ENCODE data around the gene SLC5A2.
"Not testable (repeated sequence)": the region's sequence is repeated elsewhere in the genome, so short reads cannot be mapped to it uniquely, and the experiment has no call there.

The SLC5A2 gene

DNA sequence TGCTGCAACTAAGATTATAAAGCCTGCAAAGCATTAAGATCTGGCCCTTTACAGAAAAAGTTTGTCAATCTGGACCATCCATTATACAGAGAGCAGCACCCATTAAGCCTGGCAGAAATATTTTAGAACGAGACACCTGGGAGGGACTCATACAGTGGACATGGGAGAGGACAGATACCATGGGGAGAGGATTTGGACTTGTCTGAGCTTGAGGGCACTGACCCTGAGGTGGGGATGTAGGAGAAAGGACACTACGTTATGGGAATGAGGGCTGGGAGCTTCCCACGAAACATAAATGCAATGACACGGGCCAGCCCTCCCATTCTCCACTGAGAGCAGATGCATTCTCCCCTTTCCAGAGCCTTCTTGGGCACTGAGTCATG lies 19.0 kb downstream of the SLC5A2 start:
- DNase-seq = no peak

DNA sequence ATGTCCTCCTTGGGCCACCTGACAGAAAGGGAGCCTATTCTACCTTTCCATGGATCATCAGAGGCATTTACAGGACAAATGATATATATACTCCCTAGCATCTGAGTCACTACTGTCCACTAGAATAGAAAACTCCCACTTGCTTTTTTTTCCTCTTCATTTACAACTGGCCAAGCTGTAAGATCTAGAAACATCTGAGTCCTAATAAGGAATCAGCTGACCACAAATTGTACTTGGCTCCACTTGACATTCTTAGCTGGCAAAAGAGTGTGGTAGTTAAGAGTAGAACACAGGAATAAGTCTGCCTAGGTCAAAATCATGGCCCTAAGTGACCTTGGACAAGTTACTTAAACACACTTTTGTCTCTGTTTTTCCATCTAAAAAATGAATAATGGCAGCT lies 20.1 kb downstream of the SLC5A2 start:
- no peak for DNase-seq

DNA sequence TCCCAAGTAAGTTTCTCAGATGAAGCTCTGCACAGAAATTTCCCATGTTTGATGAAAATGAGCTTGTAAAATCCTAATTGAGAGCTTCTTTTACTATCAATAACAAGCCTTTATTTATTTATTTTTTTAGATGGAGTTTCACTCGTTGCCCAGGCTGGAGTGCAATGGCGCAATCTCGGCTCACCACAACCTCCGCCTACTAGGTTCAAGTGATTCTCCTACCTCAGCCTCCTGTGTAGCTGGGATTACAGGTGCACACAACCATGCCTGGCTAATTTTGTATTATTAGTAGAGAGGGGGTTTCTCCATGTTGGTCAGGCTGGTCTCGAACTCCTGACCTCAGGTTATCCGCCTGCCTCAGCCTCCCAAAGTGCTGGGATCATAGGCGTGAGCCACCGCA lies 20.6 kb downstream of the SLC5A2 start:
- not testable (repeated sequence) for DNase-seq

DNA sequence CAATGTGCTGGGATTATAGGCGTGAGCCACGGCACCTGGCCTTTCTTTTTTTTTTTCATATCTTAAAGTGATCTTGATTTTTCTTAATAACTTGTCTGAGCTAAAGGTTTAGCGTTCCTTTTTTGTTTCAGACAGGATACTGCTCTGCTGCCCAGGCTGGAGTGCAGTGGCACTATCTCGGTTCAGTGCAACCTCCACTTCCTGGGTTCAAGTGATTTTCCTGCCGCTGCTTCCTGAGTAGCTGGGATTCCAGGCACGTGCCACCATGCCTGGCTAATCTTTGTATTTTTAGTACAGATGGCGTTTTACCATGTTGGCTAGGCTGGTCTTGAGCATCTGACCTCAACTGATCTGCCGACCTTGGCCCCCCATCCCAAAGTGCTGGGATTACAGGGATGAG lies 21.2 kb downstream of the SLC5A2 start:
- no peak for DNase-seq

DNA sequence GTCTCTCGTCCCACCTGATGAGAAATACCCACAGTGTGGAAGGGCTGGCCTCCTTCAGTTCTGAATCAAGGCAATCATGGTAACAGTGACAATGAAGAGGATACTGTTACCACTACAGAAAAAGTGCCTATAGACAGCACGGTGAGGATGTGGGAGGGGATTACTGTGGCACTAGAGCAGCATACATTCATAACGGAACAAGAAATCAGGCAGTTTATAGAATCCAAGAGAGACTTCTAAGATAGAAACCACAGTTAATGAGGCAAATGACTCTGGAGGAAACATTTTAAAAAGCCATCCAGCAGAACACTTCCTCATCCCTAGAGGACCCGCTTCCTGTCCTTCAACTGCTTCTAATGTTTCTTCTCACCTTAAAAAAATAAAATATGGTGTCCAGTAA lies 22.6 kb downstream of the SLC5A2 start:
- no peak for DNase-seq

DNA sequence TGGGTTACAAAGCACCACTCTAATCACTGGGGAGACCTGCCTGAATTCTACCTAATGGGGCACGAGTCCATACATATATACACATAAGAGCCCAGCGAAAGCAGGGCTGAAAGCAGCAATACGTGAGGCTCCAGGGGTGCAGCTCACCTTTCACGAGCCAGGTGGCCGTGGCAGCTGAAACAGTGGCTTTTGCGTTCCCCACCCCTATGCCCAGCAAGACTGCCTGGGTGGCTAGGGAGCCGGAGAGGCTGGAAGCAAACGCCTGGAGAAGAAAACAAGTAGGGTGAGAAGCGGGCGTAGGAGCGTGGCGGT lies 24.6 kb downstream of the SLC5A2 start:
- DNase-seq = no peak

DNA sequence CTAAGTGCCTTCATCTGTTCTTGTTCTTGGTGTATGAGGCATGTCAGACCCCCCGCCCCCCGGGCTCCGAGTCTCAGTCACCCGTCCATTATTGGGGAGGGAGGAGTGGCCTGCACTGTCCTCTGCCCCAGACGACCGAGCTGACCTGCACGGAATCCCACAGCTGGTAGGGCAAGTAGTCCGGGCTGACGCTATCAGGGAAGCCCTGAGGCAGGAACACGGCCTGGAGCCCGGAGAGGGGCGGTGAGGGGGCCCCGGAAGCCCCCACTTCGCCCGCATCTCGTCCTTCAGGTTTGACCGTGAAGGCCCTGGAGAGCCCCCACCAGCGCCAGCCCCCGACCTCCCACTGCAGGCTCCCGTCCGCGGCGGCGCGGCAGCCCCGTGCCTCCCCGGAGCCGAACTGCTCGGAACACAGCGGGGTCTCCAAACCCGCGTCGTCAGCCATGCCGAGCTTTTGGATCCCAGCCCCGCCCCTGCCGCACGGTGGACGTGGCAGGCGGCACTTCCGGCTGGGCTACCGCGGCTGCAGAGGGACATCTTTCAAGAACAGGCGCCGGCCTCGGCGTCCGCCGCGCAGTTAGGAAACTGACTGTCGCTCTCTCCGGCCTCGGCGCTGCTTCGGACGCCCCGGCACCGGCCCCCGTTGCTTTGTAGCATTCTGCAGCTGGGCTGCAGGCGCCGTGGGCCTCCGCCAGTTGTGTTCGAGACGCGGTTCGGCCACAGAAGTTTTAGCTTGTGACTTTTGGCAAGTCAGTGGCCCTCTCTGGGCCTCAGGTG lies 25.2 kb downstream of the SLC5A2 start, which contains the start of gene RUSF1:
TSS of gene RUSF1 (minus strand) at position 463 of the 777 bp plus-strand sequence. CDS start at position 445, 18 bp downstream.
- DNase-seq = peak; percentile 61

DNA sequence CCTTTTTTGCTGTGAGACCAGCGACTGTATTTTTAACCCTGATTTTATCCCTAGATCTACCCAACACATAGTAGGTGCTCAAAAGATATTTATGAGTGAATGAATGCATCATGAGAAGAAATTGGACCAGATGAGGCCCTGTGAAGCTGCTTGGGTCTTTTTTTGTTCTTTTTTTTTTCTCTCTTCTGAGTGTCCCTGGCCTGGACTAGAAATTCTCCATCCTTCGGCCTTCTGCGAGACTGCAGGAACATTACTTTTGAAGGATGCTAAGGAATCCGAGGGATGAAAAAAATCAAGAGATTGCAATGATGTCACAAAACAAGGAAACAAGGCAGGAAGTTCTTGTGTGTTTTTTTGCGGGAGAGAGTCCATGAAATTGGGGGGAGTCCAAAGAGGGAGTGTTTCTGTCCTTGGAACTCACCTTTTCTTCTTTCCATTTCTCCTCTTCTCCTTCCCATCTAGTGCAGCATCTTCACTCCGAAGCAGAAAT lies 25.8 kb downstream of the SLC5A2 start:
- no peak for DNase-seq

DNA sequence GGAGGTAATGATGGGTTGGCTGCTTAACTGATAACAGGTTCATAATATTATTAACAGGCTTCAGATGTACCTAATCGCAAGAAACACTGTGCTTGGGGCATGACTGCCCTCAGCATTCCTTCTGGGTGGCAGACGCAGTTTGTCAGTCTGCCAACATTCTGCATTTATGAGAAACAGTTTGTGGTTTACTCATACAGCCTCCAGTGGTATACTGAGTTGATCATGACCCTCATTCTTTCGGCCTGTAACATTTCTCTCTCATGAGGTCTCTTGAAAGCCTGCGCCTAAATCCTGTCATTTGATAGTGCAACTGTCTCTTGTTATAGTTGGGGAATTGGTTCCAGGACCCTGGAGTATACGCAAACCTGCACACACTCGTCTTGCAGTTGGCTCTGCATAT lies 30.2 kb downstream of the SLC5A2 start:
- DNase-seq = no peak

DNA sequence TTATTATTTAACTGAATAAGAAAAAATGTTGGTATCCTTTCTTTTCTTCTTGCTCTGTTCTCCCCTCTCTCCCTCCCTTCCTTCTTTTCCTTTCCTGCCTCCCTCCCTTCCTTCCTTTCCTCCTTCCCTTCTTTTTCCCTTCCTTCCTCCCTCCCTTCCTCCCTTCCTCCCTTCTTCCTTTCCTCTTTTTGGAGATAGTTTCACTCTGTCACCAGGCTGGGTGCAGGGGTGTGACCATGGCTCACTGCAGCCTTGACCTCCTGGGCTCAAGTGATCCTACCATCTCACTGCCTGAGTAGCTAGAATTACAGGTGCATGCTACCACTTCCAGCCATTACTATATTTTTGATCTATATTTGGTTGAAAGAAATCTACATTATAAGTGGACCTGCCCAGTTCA lies 31.0 kb downstream of the SLC5A2 start:
- no peak for DNase-seq

DNA sequence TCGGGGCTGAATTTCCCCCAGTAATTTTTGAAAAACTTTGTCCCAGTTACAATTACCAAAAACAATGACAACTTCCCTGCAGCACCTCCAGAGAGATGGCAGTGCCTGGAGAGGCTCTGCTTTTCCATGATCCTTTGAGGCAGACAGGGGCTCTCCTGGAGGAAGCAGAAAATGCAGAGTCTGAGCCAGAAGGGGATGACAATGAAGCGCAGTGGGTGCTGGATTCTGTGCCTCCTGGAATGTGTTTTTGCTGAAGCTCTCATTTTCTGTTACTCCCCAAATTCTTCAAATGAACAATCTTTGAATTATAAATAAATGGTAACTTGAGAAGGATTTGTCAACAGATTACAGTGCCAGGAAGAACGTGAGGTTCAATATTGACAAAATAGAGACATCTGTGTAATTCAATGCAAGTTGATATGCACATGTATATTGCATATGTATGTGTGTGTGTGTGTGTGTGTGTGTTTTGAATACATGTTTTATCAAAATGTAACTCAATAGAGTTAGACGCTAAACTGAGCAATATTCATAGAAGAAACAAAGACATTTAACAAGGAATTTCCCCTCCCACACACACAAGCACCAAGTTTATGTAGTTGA lies 35.0 kb downstream of the SLC5A2 start:
- DNase-seq = no peak

DNA sequence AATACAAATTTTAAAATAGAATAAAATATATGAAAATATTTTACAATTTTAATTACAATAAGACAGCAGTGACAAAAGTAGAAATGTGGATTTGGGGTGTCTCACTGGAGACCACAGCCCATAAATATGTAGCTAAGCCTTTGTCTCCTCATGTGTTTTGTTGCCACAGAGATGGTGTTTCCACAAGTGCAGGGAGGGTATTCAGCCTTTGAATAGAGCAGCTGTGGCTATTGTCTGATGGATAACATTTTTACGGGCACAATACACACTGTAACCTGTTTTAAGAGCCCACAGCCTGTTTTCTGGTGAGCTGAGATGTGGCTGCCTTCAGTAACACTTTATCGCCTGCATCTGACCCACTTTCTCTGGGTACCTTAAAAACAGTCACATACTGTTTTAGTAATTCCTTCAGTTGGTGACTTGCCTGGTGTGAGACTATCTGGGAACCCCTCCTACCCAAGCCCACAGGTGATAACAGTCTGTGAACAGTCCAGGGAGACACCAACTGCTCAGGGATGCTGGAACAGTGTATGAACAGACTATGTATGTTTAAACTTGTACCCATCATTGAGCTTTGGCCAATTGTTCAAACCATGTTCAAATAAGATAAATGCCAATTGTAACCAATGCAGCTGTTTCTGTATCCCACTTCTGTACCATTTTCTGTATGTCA lies 37.0 kb downstream of the SLC5A2 start:
- no peak for DNase-seq

DNA sequence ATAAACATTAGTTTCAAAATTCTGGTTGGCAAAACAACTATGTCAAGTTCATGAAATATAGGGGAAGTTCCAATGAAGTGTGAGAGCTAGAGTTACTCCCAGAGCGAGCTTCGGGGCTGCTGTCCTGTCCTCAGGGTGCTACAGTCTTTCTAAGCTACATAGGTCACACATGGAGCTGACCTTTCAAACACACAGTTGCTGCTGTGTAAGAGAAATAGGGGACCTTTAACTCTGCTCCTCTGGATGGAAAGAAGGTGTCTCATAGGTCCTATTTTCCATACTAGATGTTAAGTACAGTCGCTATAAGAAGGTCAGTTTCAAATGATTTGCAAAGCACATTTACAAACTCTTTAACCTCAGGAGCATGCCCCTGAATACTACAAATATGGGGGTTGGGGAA lies 38.4 kb downstream of the SLC5A2 start:
- no peak for DNase-seq

DNA sequence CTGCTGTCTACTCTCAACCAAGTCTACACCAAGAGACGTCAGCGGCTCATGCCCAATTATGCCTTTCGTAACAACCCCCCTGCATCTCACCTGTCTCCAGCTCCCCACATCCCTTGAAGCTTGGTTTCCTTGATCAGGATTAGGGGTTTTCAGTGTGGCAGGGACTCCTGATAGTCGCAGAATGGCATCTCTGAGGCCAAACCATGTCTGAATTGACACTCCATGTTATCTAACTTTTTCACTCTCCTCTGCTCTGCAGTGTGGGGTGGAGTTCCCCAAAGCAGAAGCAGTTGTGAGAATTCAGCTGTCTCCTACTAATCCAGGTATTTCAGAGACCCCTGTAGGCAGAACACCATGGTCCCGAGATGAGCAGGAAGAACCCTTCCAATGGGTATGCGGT lies 39.1 kb downstream of the SLC5A2 start:
- no peak for DNase-seq

DNA sequence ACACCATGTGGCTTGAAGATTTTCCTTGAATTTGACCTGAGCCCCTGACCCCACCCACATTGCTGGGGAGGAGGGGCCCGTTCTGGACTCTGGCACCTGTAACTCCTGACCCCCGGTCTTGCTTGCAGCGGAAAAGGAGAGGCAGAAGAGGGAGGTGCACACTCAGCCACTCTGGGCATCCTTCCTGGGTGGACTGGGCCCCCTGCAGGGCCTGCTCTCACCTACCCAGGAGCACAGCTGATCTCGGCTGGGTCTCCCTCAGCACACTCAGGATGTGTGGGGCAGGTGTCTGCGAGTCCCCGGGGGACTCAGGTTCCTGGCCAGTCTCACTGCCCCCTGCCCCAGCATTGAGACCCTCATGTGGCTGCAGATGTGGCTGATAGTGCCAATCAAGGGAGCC lies 40.8 kb downstream of the SLC5A2 start:
- not testable (repeated sequence) for DNase-seq

DNA sequence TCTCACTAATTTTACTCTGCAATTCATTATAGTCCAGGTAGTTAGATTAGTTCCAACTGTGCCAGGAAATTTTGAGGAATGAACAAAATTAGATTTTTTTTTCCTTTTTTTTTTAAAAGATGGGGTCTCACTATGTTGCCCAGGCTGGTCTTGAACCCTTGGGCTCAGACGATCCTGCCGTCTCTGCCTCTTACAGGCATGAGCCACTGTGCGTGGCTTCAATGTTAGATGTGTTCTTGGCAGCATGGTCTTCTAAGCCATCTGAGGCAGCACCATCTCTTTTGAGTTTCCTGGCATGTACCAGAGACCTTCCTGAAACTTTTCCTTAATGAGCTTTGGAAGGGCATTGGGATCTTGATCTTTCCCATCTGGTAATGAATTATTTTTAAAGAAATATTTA lies 42.2 kb downstream of the SLC5A2 start:
- no peak for DNase-seq

DNA sequence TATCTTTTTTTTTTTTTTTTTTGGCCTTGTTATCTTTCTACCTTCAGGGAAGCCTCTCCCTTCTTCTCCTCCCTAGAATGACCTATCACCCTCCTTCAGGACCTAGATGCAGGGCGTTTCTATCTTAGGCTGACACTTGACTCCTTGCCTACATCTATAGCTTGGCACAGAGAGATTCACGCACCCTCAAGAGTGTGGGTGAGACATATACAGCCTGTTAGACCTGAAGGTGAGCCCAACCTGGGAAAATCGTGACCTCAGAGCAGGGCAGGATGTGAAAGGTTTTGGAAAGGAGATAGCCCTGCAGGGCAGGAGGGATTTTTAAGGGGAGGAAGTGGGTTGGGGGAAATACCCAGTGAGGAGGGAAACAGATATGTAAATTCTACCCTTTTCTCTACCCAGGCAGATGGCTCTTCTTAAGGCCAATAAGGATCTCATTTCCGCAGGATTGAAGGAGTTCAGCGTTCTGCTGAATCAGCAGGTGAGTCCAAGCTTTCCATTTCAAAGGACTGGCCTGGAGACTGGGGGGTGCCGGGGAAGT lies 44.9 kb downstream of the SLC5A2 start, which contains the start of gene AHSP:
TSS of gene AHSP (plus strand) at position 167 of the 541 bp plus-strand sequence. CDS start at position 407, 240 bp downstream.
- no peak for DNase-seq

DNA sequence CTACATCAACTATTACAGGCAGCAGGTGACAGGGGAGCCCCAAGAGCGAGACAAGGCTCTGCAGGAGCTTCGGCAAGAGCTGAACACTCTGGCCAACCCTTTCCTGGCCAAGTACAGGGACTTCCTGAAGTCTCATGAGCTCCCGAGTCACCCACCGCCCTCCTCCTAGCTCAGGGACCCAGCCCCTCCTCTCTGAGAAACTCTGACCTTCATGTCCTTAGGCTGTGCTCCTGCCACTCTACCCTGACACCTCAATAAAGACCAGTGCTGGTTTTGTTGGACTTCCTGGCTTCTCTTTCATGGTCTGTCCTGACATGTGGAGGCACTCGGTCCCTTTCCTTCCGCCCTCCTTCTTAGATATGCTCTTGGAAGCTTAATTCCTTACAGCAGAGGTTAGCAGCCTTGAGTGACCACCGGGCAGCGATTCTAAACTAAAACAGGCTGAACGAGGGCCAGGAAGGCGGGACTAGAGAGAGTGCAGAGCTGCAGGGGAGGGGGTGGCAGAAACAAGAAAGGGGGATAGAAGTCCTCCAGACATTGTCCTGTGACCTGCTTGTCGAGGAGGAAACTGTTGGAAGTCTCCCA lies 45.7 kb downstream of the SLC5A2 start:
- DNase-seq = no peak

DNA sequence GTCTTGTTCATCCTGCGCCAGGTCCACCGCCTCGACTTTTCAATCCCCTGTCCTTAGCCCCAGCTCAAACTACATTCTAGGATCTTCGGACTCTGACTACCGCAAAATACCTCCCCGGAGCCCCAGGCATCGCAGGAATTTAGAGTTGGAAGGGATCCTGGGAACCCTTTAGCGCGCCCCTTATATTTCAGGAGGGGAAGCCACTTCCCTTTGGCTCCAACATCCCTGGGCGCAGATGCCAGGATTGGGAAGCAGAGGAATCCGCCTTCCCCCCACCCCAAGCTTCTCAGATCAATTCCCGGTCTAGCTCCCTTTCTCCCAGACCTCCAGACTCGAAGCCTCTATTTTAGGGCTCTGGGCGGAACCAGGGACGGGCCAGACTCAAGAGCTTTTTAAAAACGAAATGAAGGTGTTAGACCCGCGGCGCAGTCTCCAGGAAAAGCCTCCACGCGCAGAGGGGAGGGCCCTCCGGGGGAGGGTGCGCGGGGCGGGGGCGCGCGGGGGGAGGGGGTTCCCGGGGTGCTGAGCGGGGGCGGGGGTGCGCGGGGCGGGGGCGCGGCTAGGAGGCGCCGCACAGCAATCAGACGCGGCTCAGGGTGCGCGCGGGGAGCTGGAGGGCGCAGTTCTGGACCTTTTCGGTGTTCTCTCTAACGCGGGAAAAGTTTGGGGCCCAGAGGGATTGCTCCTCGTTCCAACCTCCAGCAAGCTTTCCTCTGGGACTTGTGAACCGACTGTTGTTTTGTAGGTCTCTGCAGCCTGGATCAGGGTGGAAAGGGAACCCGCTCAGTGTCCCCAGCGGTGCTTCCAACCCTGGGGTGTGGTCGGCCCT lies 46.4 kb downstream of the SLC5A2 start:
- DNase-seq = no peak

DNA sequence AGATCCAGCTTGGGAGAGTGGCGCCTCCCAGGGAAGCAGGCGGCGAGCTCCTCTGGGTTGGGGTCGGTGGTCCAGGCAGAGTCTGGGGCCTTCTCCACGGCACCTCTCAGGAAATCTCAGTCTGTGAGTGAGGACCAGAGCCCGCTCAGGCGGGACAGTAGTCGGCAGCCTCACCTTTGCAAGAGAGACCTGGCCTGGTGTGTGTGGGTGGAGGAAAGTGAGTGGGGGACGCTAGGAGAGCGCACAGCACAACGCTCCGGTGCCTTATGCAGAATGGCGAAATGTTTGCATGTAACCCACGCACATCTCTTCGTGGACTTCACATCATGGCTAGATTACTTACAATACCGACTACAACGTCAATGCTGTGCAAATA lies 47.0 kb downstream of the SLC5A2 start:
- no peak for DNase-seq

DNA sequence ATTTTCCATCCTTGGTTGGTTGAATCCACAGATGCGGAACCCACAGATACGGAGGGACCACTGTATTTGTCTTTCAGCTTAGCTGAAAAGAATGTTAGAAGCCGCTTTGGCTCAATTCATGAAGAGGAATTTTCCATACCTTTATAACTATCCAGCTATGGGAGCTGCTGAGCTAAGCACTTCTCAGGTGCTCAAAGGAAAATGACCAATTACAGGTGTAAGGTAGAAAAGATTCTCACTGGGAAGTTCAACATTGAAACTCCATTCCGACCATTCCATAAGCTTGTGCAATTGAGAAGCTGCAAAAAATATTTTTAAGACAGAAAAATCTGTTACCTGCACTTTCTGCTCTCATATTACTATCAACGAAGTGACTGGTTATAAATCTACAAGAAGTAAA lies 47.5 kb downstream of the SLC5A2 start:
- DNase-seq = no peak

DNA sequence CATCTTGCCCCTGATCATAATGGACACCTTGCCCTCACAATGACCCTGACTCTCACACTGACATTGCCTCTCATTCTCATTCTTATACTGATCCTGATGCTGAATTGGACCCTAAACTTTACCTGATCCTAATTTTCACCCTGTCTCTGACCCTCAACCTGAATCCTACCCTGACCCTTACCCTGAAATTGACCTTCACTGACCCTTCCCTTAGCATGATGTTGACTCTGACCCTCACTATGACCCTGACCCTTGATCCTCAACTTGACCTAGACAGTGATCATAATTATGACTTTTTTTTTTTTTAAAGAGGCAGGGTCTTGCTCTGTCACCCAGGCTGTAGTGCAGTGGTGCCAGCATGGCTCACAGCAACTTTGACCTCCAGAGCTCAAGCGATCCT lies 48.2 kb downstream of the SLC5A2 start:
- no peak for DNase-seq

DNA sequence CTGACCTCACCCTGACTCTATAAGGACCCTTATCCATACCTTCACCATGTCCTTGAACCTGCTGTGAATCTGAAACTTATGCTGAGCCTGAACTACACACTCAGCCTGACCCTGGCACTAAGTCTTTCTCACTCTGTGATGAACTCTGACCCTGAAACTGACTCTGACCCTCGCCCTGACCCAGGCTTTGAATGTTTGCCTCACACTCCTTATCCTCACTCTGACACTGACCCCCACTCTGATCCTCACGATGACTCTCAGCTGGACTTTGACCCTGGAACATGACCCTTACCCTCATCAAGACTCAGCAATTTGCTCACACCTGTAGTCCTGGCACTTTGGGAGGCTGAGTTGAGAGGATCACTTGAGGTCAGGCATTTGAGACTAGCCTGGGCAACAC lies 49.2 kb downstream of the SLC5A2 start:
- DNase-seq = no peak

Measured in NCI-H446 treated with DMSO at 0.1 percent for 48 hours (cell line).